Mammary epithelial cell (primary cell): ENCODE data around the gene USP8.

Experiments used
- CTCF ChIP-seq, 2 donors: IDR thresholded peaks in 1 of 2; conservative IDR thresholded peaks in 1 of 2; 2 replicates each; pipeline ENCODE4 v1.5.1; 2011 to 2012; ENCODE audit warnings: inconsistent platforms in 2 of 2, low read length in 2 of 2, mild to moderate bottlenecking in 2 of 2, control low read depth in 1 of 2, low read depth in 1 of 2; ENCODE audit not compliant: insufficient read depth in 1 of 2; ENCODE audit errors: extremely low read depth in 1 of 2
- EZH2 ChIP-seq: IDR thresholded peaks from 2 replicates; pipeline ENCODE4 v1.6.1; 2012; ENCODE audit warnings: low read length, inconsistent platforms, borderline replicate concordance

DNA sequence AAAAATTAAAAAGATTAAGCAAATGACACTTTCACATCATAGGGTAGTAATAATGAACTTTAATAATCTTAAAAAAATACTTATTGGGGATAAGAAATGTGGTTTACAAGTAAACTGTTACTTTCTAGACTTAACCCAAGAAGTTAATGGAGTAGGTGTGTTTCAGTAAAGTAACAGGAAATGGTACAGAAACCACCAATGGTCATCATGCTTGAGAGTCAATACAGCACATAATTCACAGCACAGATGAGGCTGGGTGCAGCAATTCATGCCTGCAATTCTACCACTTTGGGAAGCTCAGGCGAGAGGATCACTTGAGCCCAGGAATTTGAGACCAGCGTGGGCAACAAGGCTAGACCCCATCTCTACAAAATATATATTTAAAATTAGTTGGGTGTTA lies 133.8 kb downstream of the USP8 start:
- TF ChIP-seq CTCF (conservative IDR thresholded peaks at IDR 0.05 in 1 of 2, IDR thresholded peaks at IDR 0.05 in 1 of 2; ENCODE audit: extremely low read depth in 1 of 2, insufficient read depth in 1 of 2, low read depth in 1 of 2, low read length in 2 of 2) (no peak), EZH2 (no peak)
